Tibial artery (tissue), 4 donors: ENCODE results near the gene SYT1.

Experiments used
- DNase-seq, 2 donors: peaks; one replicate each; pipeline ENCODE4 v3.0.0-alpha.2; 2019
- H3K27ac ChIP-seq, 2 donors: fragments of 200-600 bp; sonication (generic) in 1 of 2; 1 replicate in 1 of 2; 2 replicates in 1 of 2; pipeline ENCODE4 v1.5.1; 2018 to 2019; ENCODE audit warnings: mild to moderate bottlenecking in 1 of 2
- H3K27me3 ChIP-seq, 2 donors: fragments of 200-600 bp; sonication (generic) in 1 of 2; one replicate each; pipeline versions ENCODE4 v1.5.1 to v1.6.0; 2016 to 2019
- H3K36me3 ChIP-seq, 3 donors: fragments of 200-600 bp; sonication (generic) in 2 of 3; one replicate each; pipeline ENCODE4 v1.5.1; 2016 to 2019; ENCODE audit warnings: mild to moderate bottlenecking in 2 of 3
- H3K4me1 ChIP-seq, 4 donors: fragments of 200-600 bp; sonication (generic) in 2 of 4; 1 replicate in 3 of 4; 2 replicates in 1 of 4; pipeline ENCODE4 v1.5.1; 2016 to 2019
- H3K4me3 ChIP-seq, 2 donors: fragments of 200-600 bp; sonication (generic) in 1 of 2; 1 replicate in 1 of 2; 2 replicates in 1 of 2; pipeline ENCODE4 v1.5.1; 2018 to 2019; ENCODE audit warnings: mild to moderate bottlenecking in 2 of 2
- H3K9me3 ChIP-seq, 3 donors: fragments of 200-600 bp; sonication (generic) in 1 of 3; one replicate each; pipeline ENCODE4 v1.5.1; 2016 to 2019
- intact Hi-C: fragments of 100-400 bp; cut with DNase I; formaldehyde crosslinking; loops from one replicate; pipeline ENCODE4 v1.15.0; 2023; ENCODE audit warnings: low total_unique reads
- TF ChIP-seq, protein P1 (sequence below), 2 experiments: fragments of 200-600 bp in 1 of 2; fragments of 450-650 bp in 1 of 2; IDR thresholded peaks; one replicate each; pipeline ENCODE4 v1.5.1; 2017 to 2019; ENCODE audit warnings: antibody characterized with exemption in 2 of 2, mild to moderate bottlenecking in 1 of 2, moderate library complexity in 1 of 2

The SYT1 gene

DNA sequence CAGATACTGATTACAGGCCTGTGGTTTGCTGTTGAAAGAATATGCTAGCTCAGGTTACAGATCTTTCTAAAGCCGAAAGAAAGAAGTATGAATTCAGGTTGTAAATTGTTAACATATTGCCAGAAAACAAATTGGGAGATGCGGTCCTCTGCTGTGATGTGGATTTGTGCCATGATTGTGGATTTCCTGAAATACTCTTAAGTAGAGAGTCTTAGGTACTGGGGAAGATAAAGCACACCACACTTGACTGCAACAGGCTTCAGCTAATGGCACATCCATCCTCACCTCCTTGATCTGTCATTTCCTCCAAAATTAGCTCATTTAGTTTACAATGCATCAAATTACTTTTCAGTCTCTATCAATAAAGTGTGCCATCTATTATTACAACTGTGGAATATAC lies 279.2 kb downstream of the SYT1 start:
- Histone ChIP-seq H3K4me1 (no peaks in the 10 kb centered on the region), H3K27ac (no peak overlapping the region), H3K4me3 (no peak overlapping the region), H3K9me3 (no peaks in the 10 kb centered on the region), H3K27me3 (no peaks in the 10 kb centered on the region), H3K36me3 (no peaks in the 10 kb centered on the region)
- TF ChIP-seq, protein P1, sequence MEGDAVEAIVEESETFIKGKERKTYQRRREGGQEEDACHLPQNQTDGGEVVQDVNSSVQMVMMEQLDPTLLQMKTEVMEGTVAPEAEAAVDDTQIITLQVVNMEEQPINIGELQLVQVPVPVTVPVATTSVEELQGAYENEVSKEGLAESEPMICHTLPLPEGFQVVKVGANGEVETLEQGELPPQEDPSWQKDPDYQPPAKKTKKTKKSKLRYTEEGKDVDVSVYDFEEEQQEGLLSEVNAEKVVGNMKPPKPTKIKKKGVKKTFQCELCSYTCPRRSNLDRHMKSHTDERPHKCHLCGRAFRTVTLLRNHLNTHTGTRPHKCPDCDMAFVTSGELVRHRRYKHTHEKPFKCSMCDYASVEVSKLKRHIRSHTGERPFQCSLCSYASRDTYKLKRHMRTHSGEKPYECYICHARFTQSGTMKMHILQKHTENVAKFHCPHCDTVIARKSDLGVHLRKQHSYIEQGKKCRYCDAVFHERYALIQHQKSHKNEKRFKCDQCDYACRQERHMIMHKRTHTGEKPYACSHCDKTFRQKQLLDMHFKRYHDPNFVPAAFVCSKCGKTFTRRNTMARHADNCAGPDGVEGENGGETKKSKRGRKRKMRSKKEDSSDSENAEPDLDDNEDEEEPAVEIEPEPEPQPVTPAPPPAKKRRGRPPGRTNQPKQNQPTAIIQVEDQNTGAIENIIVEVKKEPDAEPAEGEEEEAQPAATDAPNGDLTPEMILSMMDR (IDR thresholded peaks at IDR 0.05): no peak
- intact Hi-C loops: no loop called here
- DNase-seq: no peak

DNA sequence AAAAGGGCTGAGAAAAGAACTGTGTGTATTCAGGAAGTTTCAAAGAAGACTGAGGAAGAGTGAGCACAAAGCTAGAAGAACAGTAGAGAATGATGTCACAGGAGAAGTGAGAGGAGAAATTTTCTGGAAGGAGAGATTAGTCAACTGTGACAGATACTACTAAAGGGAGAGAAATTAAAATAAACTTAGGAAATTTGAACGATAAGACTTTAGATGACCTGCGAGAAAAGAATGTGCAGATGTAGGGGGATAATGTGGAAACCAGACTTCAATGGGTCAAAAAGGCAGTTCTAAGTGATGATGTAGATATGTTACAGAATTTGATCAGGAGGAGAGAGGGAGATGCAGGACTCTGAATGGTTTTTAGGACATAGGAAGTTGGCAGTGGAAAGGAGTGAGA lies 287.4 kb downstream of the SYT1 start:
- H3K36me3 ChIP-seq: no peaks in the 10 kb centered on the region
- intact Hi-C loops: no loop called here
- TF ChIP-seq, protein P1 (IDR thresholded peaks at IDR 0.05): no peak
- no peak overlapping the region for H3K4me3 ChIP-seq
- no peaks in the 10 kb centered on the region for H3K4me1 ChIP-seq
- no peak for DNase-seq
- H3K9me3 ChIP-seq: no peaks in the 10 kb centered on the region
- no peak overlapping the region for H3K27ac ChIP-seq
- no peaks in the 10 kb centered on the region for H3K27me3 ChIP-seq

DNA sequence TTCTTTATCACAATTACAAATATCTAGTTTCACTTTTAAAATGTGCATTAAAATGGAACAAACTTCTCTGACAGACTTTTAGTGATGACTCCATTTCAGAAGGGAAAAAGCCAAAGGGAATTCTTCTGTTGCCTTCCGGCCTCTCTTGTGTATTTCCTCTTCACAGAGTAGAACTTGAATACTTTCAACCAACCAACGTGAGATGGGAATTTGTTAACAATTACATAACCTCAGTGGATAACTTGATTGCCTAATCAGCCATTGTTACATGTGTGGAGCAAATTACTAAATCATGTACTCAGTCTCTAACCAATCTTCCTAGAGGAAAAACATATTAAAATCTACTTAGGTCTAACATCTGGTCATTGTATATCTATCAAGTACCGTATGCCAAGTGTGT lies 291.1 kb downstream of the SYT1 start:
- H3K27me3 ChIP-seq: no peaks in the 10 kb centered on the region
- TF ChIP-seq, protein P1 (IDR thresholded peaks at IDR 0.05): no peak
- intact Hi-C loops: no loop called here
- H3K36me3 ChIP-seq: no peaks in the 10 kb centered on the region
- no peaks in the 10 kb centered on the region for H3K9me3 ChIP-seq
- H3K4me3 ChIP-seq: no peak overlapping the region
- no peaks in the 10 kb centered on the region for H3K4me1 ChIP-seq
- DNase-seq: no peak
- H3K27ac ChIP-seq: no peak overlapping the region

DNA sequence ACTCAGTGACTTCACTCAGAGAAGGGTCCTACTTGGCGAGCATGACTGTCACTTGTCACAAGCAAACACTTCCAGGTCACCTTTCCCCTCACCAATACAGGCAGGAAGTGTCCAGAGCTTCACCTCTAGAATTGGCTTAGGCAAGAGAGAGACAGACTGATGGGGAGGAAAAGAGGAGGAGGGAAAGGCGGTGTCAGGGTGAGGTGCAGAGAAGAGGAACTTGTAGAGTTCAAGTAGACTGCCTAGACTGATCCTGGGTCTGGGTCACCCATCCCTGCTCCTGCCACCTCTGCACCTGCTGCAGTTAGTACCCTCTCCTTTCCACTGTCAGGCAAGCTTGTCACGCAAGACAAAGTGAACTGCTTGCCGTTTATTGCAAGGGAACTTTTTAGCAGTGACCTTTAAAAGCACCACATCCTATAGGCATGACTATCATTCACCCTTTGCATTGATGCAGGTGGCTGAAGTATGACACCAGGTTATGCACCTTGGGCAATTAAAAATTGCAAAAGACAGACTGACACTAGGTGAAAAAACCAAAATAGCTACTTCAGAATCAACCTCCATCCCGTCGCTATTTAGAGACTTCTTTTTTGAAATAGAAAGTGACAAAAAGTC lies 292.4 kb downstream of the SYT1 start:
- intact Hi-C loops: no loop called here
- DNase-seq: no peak
- Histone ChIP-seq H3K36me3 (no peaks in the 10 kb centered on the region), H3K4me3 (no peak overlapping the region), H3K4me1 (no peaks in the 10 kb centered on the region), H3K27ac (no peak overlapping the region), H3K9me3 (no peaks in the 10 kb centered on the region), H3K27me3 (no peaks in the 10 kb centered on the region)
- TF ChIP-seq, protein P1 (IDR thresholded peaks at IDR 0.05): no peak

DNA sequence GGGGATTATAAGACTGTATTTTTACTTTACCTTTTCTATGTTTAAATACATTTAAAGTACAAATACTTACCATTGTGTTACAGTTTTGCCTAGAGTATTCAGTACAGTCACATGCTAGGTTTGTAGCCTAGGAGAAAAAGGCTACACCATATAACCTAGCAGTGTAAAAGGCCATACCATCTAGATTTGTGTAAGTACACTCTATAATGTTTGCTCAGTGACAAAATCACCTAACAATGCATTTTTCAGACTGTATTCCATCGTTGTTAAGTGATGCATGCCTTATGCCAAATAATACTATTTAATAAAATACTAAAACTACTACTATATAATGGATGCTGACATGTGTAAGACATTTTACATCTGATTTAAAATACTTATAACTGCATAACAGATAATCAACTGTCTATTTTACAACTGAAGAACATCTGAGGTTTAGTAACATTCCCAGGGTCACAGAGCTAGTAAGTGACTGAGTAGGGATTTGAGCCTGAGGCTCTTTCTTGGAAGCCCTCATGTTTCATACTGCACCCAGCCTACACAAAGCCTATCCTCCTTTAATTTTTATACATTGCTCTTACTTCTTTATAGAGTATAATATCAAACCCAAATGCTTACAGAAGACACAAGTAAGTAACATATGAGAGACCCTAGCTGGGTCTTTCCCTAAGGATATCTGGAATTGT lies 296.8 kb downstream of the SYT1 start:
- Histone ChIP-seq H3K27ac (no peak overlapping the region), H3K9me3 (no peaks in the 10 kb centered on the region), H3K4me1 (no peaks in the 10 kb centered on the region), H3K27me3 (no peaks in the 10 kb centered on the region), H3K36me3 (no peaks in the 10 kb centered on the region), H3K4me3 (no peak overlapping the region)
- TF ChIP-seq, protein P1 (IDR thresholded peaks at IDR 0.05): no peak
- intact Hi-C loops: no loop called here
- DNase-seq: no peak
